GM23248 (cell line): ENCODE results near the gene ACSF3.

Experiments used
- EZH2 ChIP-seq: fragments of 200-600 bp; sonication (generic); IDR thresholded peaks from 2 replicates; pipeline ENCODE4 v1.6.1; 2018; ENCODE audit warnings: antibody characterized with exemption, mild to moderate bottlenecking; ENCODE audit not compliant: insufficient read depth, poor library complexity, severe bottlenecking
- EZH2phosphoT487 ChIP-seq: fragments of 200-600 bp; sonication (generic); IDR thresholded peaks from 2 replicates; pipeline ENCODE4 v1.6.1; 2018; ENCODE audit warnings: antibody characterized with exemption, moderate library complexity, mild to moderate bottlenecking, low read depth; ENCODE audit not compliant: insufficient read depth

DNA sequence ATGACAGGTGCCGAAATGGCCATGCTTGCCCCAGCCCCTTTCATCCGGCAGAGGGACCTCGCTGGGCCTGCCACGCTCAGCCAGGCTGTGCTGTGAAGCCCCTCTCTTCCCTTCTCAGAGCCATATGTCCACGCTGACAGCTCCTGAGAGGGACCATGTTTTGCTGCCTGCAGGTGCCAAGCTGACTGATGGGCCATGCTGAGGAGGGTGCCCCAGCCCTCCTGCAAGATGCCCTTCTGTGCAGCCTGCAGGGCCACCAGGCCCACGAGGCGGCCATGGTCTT, 44.8 kb downstream of the ACSF3 start:
- TF ChIP-seq EZH2 = no peak
- no peak for TF ChIP-seq EZH2phosphoT487
